TTC549 (cell line): ENCODE measurements around the gene TMEM18.

Experiments
- FAIRE-seq: peaks from 2 replicates; lab custom pipeline; 2012; peaks lifted over from hg19 to GRCh38; lab: Jason Lieb, UNC

TMEM18 gene

DNA sequence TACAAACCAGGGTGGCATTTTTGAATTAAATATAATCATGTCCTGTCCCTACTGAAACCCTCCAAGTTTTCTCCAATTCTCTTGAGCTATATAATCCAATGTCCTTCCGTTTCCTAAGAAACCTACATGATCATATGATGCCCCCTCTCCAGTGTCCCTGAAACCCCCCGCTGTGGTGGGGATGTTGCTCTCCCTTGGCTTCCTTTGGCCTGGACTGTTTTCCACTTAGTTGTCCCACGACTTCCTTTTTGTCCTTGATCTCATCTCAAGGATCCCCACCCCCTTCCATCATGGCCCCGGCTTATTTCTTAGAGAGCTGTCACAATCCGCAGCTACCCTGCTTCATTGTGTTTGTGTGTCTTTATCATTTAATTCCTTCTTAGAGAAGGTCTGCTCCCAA lies 43.8 kb downstream of the TMEM18 start:
- FAIRE-seq = no peak

DNA sequence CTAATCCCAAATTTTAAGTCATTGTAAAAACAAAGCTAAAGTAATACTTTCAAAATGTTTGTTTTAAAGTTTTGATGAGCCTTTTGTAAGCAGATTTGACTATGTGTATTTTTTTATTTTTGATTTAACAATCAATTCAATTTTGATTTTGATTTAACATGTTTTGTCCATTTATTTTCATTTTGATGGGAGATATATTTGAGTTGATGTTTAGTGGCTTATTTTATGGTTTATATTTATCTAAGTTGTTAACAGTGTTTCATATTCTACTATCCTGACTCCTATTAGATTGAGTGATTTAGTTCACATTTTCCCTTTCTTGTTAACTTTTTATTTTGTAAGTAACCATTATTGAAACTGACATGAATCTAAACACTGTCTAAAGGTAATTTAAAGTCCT lies 44.7 kb downstream of the TMEM18 start:
- peak; percentile 19 for FAIRE-seq

DNA sequence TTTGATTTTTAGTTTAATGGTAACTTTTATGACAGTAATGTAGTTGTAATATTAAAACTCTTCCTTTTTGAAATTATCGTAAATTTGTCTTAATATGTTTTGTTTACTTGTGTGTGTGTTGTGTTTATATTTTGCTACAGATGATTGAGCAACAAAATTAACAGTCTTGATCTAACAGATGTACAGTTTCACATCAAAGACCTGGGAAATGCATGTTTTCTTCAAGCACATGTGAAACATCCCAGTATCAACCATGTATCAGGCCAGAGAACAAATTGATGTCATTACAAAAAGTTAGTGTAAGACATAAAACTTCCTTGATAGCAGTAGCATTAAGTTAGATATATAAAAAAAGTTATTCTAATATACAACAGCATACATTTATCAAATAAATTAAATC lies 45.5 kb downstream of the TMEM18 start:
- FAIRE-seq = peak; percentile 40

DNA sequence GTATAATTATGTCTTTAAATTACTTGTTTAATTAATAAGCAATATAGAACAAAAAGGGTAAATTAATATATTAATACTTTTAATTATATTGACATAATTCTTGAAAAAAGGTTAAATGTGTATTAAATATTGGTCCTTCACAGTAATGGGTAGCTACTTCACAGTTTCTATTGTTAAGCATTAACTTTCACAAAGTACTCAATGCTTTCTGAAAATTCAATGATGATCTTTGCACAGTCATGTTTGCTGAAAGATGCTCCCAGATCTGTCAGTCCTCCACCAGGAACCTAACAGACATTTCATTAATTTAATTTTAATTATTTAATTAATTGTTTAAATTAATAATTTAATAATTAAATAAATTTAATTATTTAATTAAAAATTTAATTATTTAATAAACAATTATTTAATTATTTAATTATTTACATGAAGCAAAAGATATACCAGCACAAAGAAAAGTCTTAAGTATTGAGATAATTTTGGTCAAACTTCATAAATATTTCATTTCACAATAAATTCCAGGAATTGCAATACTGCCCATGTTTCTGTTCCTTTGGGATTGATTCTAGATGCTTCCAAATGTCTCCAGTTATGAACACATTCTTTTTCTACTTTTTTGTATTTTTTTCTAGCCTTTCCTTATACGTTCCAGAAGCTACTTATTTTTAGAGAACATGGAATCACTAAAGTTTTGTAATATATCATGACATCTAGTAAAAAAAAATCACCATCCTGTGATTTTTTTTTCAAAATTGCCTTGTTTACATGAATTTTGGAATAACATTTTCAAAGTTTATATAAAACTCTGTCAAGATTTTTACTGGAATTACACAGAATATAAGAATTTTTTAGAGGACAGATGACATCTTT lies 46.5 kb downstream of the TMEM18 start:
- peak; percentile 79 for FAIRE-seq

DNA sequence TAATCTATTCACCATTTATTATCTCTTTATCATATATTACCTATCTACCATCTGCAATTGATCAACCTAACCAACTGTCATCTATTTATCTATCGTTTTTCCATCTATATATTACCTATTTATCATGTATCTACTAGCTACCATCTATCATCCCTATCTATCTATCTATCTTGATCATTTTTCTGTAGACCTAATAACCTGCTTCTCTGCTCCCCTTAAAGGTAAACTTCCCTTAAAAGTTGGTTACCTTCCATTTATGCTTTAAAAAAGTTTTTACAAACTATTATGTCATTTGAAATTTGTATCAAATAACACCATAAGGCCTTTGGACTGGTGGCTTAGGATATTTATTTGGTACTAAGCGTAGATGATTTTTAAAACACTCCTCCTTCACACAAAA lies 47.2 kb downstream of the TMEM18 start:
- no peak for FAIRE-seq

DNA sequence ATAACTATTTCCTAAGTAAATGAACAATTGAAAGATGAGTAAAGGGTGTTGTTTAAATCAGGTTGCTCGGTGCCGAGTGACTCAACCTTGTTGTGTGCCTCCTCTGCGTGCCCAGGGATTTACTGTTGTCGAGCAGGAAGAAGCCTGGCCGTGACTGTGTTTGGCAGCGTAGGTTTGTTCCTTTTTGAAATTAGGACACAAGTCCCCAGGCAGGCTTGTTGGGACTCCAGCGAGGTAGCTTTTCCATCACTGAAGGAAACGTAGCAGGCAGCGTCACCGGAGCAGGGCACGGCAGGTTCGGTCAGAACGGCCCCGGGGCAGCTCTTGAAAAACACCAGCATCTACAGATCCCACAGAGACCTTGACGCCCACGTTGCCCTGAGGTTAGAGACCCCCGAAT lies 48.6 kb downstream of the TMEM18 start:
- FAIRE-seq = no peak

DNA sequence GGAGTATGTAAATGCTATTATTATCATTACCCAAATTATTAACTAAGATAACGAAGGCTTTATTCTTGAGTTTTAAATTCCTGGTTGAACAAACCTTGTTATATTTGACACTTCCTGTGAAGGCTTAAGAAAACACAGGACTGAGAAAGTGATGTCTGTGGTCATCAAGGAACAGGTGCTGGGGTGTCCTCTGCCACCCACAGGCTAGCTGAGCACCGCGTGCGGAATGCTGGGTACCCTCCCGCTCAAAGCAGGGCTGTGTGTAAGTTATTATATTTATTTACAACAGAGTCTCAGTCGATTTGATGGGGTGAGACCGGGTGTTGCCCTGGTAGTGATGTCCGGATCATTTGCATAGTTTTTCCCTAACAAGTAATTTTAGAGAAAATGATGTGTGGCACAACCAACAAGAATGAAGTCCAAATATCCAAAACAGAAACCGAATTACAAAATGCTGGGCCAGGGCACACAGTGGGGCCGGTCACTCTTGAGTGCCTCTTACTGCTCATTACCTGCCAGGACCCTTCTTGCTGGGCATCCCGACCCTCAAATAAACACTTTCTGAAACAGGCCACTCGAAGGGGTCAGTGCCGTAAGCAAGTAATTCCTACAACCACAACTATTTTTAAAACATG lies 49.2 kb downstream of the TMEM18 start:
- no peak for FAIRE-seq

DNA sequence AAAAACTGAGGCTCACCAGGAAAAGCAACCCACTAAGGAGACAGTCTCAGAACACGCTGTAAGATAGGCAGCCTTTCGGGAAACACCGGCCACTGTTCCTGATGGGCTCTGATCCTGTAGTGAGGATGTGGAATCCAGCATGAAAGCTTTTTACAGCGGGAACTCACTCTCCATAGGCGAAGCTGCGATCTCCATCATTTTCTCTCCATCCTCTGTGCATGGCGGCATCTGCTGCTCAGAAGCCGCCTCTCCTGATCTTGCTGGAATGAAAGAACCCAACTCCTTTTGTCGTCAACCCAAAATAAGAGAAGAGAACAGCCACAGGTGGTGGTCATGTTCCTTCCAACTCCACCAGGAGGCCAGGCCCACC lies 49.9 kb downstream of the TMEM18 start:
- no peak for FAIRE-seq

DNA sequence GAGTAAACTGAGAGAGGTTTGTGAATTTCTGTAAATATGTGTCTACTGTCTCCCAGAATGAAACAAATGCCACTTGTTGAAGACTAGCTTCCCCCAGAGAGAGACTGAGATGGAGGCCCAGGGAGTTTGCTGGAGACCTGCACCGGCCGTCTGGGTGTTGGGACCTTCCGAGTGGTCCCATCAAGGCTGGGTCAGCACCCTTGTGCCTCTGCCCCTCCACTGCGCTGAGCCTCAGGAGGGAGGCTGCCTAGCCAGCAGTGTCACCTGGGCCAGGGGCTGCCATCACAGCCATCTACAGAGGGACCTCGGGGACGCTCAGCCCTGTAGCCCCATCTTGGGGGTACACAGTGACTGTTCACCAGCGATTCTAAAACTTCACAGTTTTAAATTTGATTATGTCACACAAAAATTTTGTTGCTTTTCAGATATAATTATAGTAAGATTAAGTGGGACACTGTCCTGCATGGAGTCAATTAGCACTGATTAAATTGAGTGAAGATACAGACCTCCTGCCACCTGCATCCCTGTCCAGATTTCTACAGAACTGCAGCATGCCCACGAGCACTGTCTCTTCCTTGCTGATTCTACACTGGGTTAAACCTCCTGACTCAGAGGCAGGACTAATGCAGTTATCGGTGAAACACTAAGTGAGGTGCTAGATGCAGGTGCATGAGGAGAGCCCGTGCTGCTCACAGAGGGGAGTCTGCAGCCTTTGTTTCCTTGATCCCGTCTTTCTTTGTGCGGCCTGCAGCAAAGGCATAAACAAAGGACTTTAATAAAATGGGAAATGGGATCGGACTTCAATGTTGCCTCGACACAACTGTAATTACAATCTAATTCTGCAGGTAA lies 50.5 kb downstream of the TMEM18 start:
- no peak for FAIRE-seq

DNA sequence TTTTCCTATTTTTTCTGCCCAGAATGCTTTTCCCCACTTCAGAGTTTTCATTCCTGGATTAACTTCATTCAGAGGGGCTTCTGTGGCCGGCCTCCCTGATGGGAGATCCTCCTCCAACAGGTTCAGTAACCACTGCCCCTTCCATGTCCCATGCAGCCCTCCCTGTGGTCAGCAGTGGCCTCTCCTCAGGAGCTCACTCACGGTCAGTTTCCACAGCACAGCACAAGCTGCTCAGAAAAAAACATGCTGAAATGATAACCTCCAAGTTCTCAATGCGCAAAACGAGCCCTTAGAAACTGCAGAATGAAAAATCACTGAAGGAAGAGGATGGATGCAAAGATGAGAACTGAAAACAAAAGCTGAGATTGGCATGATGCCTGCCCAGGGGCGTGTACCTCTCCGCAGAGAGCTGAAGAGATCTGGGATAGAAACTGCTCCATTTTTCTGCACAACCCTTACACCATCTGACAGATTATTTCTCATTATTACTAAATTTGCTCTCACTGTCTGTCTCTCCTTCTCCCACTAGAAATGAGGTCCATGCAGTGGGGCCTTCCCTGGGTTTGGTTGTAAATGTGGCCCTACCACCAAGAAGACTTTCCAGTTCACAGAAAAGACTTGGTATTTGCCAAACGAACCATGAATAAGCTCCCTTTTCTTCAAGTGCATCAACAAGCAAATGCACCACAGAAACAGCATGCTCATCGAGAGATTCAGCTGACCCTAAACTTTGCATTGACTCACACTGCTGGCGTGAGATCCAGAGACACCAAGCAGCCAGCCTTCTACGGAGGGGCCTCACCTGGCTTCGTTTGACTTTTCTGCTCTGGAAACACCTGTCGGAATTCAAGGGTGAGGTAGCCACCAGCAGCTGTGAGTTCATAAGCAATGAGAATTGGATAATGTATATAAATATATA lies 51.5 kb downstream of the TMEM18 start:
- no peak for FAIRE-seq

DNA sequence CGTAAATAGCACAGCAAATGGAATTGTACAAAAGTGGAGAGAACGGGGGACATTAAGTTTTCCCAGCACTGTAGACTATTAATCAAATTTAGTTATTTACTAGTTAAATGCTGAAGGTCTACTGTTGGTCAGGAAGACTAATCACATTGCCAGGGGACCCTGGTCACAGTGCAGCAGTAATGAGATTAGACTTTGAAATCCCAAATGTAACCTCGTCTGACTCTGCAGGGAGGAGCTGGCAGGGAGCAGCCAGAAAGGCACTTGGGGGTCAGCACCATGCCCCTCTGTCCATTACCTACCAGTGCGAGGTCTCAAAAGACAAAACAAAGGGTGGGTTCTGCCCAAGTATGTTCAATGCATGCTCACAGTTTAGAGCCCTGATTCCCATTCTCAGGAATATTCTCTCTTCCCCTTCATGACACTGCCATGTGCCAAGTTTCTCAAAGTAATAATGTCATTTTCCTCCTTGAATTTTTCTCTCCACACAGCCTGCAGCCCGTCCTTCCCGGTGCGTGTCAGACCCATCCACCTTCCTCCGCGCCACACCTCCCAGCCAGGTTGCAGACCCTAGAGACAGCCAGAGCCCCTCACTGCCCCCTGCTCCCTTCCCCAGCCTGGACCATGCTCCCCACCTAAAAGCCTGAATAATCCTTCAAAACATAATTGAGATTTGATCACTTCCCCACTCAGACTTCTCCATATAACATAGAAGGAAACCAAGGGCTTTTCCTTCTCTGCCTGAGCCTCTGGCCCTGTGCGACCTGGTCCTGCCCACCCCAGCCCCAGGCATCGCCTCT lies 52.5 kb downstream of the TMEM18 start:
- no peak for FAIRE-seq

DNA sequence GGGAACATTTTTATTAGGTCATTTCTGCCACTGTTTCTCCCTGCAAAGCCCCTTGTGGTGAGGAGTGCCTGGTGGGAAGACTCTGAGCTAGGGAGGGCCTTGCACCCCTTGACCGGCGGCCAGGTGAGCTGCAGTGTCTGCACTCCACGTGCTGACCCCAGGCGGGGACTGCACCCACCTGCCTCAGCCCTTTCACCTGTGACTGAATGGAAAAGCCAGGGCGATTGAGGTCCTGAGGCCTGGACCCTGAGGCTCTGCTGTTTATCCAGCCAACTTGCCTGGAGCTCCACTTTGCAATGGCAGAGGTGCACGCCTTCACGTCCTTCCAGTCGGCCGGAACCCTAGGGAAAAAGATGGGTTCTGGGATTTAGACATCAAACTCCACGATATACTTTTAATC lies 53.1 kb downstream of the TMEM18 start:
- no peak for FAIRE-seq

DNA sequence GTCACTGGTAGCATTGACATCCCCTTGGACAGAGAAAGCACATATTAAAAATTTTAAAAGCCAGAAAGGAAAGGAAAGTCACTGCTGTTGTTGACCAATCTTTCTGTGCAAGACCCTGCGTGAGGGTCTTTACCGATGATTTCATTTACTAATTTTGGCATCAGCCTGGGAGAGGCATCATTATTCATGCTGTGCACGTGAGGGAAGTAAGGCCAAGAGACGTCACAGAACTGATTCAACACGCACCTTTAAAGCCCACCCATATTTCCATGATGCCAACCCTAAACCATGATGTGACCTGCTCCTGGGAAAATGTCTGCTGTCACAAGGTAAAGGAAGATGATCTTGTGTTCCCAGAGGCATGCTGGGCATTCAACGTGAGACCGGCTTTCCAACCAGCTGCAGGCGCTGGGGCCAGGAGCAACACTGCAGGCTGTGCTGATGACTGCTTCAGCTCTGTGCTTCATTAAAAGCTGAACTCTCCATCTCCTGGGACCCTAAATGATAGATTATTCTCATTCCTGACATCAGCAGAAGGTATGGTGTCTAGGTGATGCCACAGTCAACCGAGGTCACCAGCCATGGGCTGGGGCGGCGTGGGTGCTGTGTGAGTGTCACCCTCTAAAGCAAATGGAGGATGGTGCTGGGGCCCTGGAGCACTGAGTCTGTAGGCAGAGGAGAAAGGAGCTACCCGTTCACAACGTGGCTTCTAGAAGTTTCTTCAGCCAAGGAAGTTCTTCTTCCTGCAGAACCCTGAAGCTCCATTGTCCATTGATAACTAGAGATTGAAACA lies 53.9 kb downstream of the TMEM18 start:
- no peak for FAIRE-seq

DNA sequence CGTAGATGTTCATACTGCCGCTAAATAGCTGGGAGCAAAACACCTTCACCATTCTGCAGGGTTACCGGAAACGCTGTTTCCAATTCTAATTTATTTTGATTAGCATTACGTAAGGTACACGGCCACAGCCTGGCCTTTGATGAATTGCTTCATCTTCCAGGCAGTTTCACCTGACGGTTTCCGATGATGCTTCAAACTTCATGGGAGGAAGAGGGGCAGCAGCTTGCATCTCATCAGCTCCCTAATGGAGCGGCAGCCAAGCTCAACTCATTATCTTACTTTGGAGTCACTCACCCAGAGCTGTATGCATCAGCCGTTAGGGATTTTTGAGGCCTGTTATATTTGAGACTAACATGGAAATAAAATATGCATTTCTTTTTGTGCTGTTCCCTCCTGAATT lies 54.8 kb downstream of the TMEM18 start:
- no peak for FAIRE-seq

DNA sequence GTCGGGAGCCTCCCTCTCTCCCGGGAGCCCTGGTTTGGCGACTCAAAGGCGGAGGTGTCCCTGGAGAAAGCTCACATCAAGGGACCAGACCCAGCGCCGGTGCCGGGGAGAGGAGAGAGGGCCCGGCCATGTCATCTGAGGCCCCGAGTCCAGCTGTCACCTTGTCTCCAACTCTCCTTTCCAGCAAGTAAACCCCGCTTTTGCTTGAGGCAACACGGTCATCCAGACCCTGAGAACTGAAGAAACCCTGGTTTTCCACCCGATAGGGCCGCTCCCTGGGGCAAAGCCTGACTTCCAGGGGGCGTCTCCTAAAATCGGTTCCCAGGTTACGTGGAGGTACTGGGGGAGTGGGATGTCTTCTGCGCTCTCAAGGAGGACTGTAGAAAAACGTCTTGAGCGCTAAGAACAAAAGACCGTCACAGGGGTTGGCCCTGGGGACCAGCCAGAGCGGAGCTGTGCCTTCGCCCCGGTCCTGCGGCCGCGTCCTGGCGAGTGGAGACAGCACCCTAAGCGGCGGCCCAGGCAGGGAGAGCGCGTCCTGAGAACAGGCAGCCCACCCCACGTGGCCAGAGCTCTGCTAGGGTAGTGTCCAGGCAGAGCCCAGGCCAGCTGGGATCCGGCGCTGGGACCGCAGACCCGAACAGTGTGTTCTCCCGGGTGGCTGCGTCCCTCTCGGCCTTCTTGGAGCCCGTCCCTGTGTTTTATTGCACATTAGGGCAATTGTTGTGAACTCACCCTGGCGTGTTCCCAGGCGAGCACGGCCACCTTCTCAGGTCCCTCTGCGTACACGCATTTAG lies 55.7 kb downstream of the TMEM18 start:
- FAIRE-seq = no peak

DNA sequence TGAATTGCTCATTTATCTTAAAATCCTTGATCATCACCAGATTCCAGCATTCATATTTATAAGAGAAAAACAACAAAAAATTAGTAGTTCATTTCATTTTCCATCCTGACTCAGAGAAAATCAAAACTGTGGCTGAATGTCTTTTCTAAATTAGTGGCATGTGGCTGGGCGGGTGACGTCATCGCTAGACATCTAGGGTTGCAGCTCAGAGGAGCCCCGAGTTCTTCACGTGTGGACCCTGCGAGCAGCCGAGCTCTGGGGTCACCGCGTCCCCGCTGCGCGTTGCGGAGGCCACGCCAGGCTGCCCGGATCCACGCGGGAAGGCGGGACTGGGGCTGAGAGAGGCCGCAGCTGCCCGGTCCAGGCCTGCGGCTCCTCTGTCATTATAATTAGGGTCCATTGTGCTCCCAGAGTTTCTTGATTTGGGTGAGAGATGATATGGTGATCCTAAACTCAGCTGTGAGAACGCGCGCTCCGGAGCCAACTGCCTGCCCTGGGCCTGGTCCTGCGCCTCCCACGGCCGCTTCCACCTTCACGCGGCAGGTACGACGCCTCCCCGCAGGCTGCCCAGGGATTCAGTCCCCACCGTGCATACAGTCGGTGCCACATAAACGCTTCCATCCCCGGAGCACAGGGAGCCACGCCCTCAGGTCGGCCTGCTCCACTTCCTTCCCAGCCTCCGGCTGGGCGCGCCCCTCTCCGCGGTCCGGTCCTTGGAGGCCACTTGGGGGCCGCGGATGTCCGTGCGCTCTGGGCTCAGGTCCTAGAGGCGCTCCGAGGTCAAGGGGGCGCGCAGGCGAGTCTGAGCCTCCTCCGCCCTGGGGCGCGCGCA lies 56.5 kb downstream of the TMEM18 start:
- no peak for FAIRE-seq

DNA sequence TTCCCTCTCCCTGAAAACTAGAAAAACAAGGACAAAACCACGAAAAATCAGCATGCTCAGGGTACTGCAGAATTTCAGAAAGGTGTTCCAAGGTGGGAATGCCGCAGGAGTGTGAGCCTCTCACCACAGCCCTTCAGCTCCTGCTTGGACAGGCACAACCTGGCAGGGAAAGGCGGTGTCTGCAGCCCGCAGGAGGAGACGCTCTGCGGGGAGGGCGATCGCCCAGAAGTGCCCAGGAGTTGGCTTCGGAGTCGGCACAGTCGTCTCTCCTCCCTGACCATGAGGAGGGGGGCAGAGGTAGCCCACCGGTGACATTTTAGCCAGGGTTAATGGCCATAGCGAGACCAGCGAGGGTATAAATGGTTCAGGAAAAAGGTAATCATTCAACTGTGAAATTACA lies 57.2 kb downstream of the TMEM18 start:
- no peak for FAIRE-seq

DNA sequence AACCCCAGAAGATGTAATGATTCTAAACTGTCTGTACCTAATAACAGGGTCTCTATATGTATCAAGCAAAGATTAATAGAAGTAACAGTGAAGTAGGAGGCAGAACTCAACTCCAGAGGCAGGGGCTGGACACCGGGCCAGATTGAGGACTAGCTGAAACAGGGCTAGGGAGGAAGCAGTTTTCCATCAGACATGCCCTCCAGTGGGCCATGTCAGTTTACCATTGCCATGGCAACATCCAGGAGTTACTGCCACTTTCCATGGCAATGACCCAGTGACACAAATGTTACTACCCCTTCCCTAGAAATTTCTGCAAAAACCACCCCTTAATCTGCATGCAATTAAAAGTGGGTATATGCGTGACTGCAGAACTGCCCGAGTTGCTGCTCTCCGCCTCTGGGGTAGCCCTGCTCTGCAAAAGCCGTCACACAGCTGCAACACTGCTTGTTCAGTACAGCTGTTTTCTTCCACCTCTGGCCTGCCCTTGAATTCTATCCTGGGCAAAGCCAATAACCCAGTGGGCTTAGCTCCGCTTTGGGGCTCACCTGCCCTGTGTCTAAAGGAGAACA lies 58.7 kb downstream of the TMEM18 start:
- FAIRE-seq = no peak
